Liver (tissue), 9 donors: ENCODE results near the gene UBXN1. TPM values are rescaled to one million over a fixed set of nuclear protein-coding genes. Genes with fewer than 3 reads are reported as not detected.

Experiments
- DNase-seq: peaks from one replicate; pipeline ENCODE4 v3.0.0-alpha.2; 2017; ENCODE audit warnings: low spot score
- H3K27ac ChIP-seq, 2 donors: one replicate each; pipeline ENCODE4 v1.7.0; 2013; ENCODE audit warnings: inconsistent platforms in 2 of 2, low read length in 2 of 2, control low read depth in 1 of 2, low read depth in 1 of 2, mild to moderate bottlenecking in 1 of 2
- H3K27me3 ChIP-seq, 4 donors: one replicate each; pipeline versions ENCODE4 v1.6.1 to v1.7.0; 2013; ENCODE audit warnings: low read length in 3 of 4, inconsistent platforms in 1 of 4, mild to moderate bottlenecking in 1 of 4, moderate library complexity in 1 of 4; ENCODE audit not compliant: control insufficient read depth in 4 of 4, insufficient read depth in 4 of 4
- H3K36me3 ChIP-seq, 4 donors: one replicate each; pipeline versions ENCODE4 v1.6.1 to v1.7.0; 2013; ENCODE audit warnings: low read length in 3 of 4, mild to moderate bottlenecking in 3 of 4, low read depth in 1 of 4, moderate library complexity in 1 of 4; ENCODE audit not compliant: control insufficient read depth in 4 of 4, insufficient read depth in 3 of 4
- H3K4me1 ChIP-seq, 4 donors: one replicate each; pipeline versions ENCODE4 v1.6.1 to v1.7.0; 2013; ENCODE audit warnings: low read length in 3 of 4, mild to moderate bottlenecking in 3 of 4, moderate library complexity in 1 of 4; ENCODE audit not compliant: control insufficient read depth in 4 of 4, insufficient read depth in 4 of 4
- H3K4me3 ChIP-seq, 3 donors: one replicate each; pipeline versions ENCODE4 v1.6.1 to v1.7.0; 2013; ENCODE audit warnings: low read length in 3 of 3, control low read depth in 1 of 3, low read depth in 1 of 3, mild to moderate bottlenecking in 1 of 3
- H3K9ac ChIP-seq, 2 donors: one replicate each; pipeline ENCODE4 v1.7.0; 2013; ENCODE audit warnings: low read length in 2 of 2, mild to moderate bottlenecking in 2 of 2, moderate library complexity in 2 of 2, control low read depth in 1 of 2, low read depth in 1 of 2
- H3K9me3 ChIP-seq, 4 donors: one replicate each; pipeline versions ENCODE4 v1.6.1 to v1.7.0; 2013; ENCODE audit warnings: low read length in 3 of 4; ENCODE audit not compliant: control insufficient read depth in 4 of 4
- EGR1 ChIP-seq, 2 donors: IDR thresholded peaks; 2 replicates each; pipeline ENCODE4 v1.6.1; 2016 to 2018; ENCODE audit warnings: antibody characterized with exemption in 2 of 2, low read depth in 2 of 2
- FOXA1 ChIP-seq: IDR thresholded peaks from 2 replicates; pipeline ENCODE4 v1.6.1; 2016; ENCODE audit warnings: antibody characterized with exemption
- FOXA2 ChIP-seq: IDR thresholded peaks from 2 replicates; pipeline ENCODE4 v1.6.1; 2016; ENCODE audit warnings: antibody characterized with exemption
- GABPA ChIP-seq, 2 donors: IDR thresholded peaks in 1 of 2; conservative IDR thresholded peaks in 1 of 2; 2 replicates each; pipeline ENCODE4 v1.6.1; 2016; ENCODE audit warnings: antibody characterized with exemption in 2 of 2, mild to moderate bottlenecking in 1 of 2, moderate library complexity in 1 of 2
- HNF4A ChIP-seq, 2 donors: conservative IDR thresholded peaks; 2 replicates each; pipeline ENCODE4 v1.6.1; 2016; ENCODE audit warnings: antibody characterized with exemption in 2 of 2, mild to moderate bottlenecking in 2 of 2
- HNF4G ChIP-seq: IDR thresholded peaks from 2 replicates; pipeline ENCODE4 v1.6.1; 2016; ENCODE audit warnings: antibody characterized with exemption
- JUND ChIP-seq, 2 donors: IDR thresholded peaks; 2 replicates each; pipeline ENCODE4 v1.6.1; 2016; ENCODE audit warnings: antibody characterized with exemption in 2 of 2
- NR2F2 ChIP-seq: IDR thresholded peaks from 2 replicates; pipeline ENCODE4 v1.6.1; 2016; ENCODE audit warnings: antibody characterized with exemption
- RAD21 ChIP-seq, 2 donors: IDR thresholded peaks; 2 replicates each; pipeline ENCODE4 v1.6.1; 2016; ENCODE audit warnings: antibody characterized with exemption in 2 of 2, mild to moderate bottlenecking in 2 of 2
- RXRA ChIP-seq, 2 donors: IDR thresholded peaks; 2 replicates each; pipeline ENCODE4 v1.6.1; 2017 to 2018; ENCODE audit warnings: antibody characterized with exemption in 2 of 2, mild to moderate bottlenecking in 1 of 2
- SP1 ChIP-seq: IDR thresholded peaks from 2 replicates; pipeline ENCODE4 v1.6.1; 2018; ENCODE audit warnings: antibody characterized with exemption, mild to moderate bottlenecking
- TAF1 ChIP-seq: conservative IDR thresholded peaks from 2 replicates; pipeline ENCODE4 v1.6.1; 2016; ENCODE audit warnings: antibody characterized with exemption, mild to moderate bottlenecking
- YY1 ChIP-seq: IDR thresholded peaks from 2 replicates; pipeline ENCODE4 v1.6.1; 2016; ENCODE audit warnings: antibody characterized with exemption, mild to moderate bottlenecking
- WGBS: extraction: QIAGEN DNeasy Blood & Tissue Kit; methylation state at CpG from one replicate; pipeline ENCODE4 v1.1.7; 2013; 5-methylcytosine and 5-hydroxymethylcytosine counted together
- polyA plus RNA-seq, 2 donors: library from polyadenylated mRNA; stranded (reverse) in 1 of 2; unstranded in 1 of 2; fragments of 200-250 nt in 1 of 2; fragments of >200 nt in 1 of 2; fragmentation: Nextera tagmentation in 1 of 2; extraction: Ambion mirVana in 1 of 2; gene quantifications; one replicate each; pipeline versions ENCODE4 v1.2.1 to v1.2.3, GENCODE V29; 2013 to 2015
- total RNA-seq, 2 donors: library from RNA; depleted of rRNA; stranded (reverse); fragments of >200 nt; gene quantifications; one replicate each; pipeline ENCODE4 v1.2.3, GENCODE V29; 2014
- TF ChIP-seq, protein P1 (sequence below): IDR thresholded peaks from 2 replicates; pipeline ENCODE4 v1.6.1; 2016; ENCODE audit warnings: antibody characterized with exemption
- TF ChIP-seq, protein P2 (sequence below): IDR thresholded peaks from 2 replicates; pipeline ENCODE4 v1.6.1; 2016; ENCODE audit warnings: antibody characterized with exemption
- TF ChIP-seq, protein P3 (sequence below): IDR thresholded peaks from 2 replicates; pipeline ENCODE4 v1.6.1; 2016; ENCODE audit warnings: antibody characterized with exemption, mild to moderate bottlenecking
- TF ChIP-seq, protein P4 (sequence below): fragments of 150-350 bp; IDR thresholded peaks from 2 replicates; pipeline ENCODE4 v1.5.1; 2017; ENCODE audit warnings: improper control_type of control experiment, low read depth, low read length; ENCODE audit not compliant: missing input control
- TF ChIP-seq, protein P5 (sequence below): IDR thresholded peaks from 2 replicates; pipeline ENCODE4 v1.6.1; 2016; ENCODE audit warnings: antibody characterized with exemption
- donor health status: healthy.
- donor health status: healthy.
- donor health status: healthy.
- donor health status: healthy.
- donor health status: healthy.

UBXN1 gene
- total and polyA plus RNA-seq, 4 donors = 31.4 to 45.7 (median 41.2) TPM

DNA sequence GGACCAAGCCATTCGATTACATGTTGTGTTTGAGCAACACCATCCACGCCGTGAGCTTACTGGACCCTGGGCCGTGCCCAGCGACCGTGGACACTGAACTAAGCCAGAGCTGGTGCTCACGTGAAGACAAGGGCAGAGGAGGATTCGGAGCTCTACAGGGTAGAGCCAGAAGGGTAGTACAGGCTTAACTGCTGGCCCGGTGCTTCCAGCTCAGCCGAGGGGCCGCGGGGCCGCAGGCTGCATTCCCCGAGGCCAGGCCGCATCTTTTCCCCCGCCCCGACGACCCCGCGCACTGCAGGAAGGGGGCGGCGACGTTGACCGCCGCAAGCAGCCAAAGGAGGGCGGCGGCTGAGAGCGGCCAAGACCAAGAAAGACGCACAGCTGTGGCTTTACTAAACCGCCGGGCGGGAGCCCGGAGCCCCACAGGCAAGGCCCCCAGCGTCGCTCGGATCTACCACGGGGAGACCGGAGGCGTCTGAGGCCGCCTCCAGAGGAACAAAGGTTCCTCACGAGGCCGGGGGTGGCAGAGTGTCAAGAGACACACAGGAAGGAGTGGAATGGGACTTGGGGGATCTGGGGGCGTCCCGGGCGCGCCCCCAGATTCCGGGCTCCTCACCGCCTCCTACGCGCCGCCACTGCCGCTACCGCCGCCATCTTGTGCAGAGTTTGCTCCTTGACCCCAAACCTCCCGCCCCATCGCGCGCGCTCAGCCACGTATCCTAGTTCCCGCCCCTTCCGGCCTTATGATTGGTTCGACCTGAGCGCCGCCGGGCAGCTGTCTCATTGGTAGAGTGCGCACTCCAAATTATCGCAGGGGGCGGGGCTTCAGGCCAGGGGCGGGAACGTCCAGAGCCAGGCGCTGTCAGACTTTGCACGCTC lies 32.7 kb downstream of the UBXN1 start, which contains the start of gene GANAB:
TSS of gene GANAB (minus strand) at position 668 of the 879 bp plus-strand sequence. CDS start at position 654, 14 bp downstream.
- DNase-seq = peak; percentile 99
- peaks cover 4 to 31% (median 25%) of the 10 kb centered on the region in 4 donors for H3K4me1 ChIP-seq
- H3K4me3 ChIP-seq = peak within 1 kb of the TSS; percentile 88 to 95 (median 95)
- peaks cover 0 to 14% (median 7%) of the 10 kb centered on the region in 4 donors for H3K36me3 ChIP-seq
- no peaks in the 10 kb centered on the region for H3K9me3 ChIP-seq
- no peaks in the 10 kb centered on the region for H3K27me3 ChIP-seq
- H3K27ac ChIP-seq = peak within 1 kb of the TSS; percentile 96 to 97
- TF ChIP-seq HNF4A (conservative IDR thresholded peaks at IDR 0.05) = peak; percentile 71 to 87
- peak; percentile 75 for TF ChIP-seq NR2F2
- TF ChIP-seq FOXA1 = no peak
- no peak for TF ChIP-seq HNF4G
- TF ChIP-seq, protein P1, sequence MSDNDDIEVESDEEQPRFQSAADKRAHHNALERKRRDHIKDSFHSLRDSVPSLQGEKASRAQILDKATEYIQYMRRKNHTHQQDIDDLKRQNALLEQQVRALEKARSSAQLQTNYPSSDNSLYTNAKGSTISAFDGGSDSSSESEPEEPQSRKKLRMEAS = peak; percentile 58
- TF ChIP-seq, protein P2, sequence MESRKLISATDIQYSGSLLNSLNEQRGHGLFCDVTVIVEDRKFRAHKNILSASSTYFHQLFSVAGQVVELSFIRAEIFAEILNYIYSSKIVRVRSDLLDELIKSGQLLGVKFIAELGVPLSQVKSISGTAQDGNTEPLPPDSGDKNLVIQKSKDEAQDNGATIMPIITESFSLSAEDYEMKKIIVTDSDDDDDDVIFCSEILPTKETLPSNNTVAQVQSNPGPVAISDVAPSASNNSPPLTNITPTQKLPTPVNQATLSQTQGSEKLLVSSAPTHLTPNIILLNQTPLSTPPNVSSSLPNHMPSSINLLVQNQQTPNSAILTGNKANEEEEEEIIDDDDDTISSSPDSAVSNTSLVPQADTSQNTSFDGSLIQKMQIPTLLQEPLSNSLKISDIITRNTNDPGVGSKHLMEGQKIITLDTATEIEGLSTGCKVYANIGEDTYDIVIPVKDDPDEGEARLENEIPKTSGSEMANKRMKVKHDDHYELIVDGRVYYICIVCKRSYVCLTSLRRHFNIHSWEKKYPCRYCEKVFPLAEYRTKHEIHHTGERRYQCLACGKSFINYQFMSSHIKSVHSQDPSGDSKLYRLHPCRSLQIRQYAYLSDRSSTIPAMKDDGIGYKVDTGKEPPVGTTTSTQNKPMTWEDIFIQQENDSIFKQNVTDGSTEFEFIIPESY = peak; percentile 45
- peak in 1 of 2 donors; percentile 37 for TF ChIP-seq RXRA (IDR thresholded peaks at IDR 0.05)
- peak; percentile 99 for TF ChIP-seq YY1
- peak; percentile 8 to 48 for TF ChIP-seq RAD21 (IDR thresholded peaks at IDR 0.05)
- TF ChIP-seq EGR1 (IDR thresholded peaks at IDR 0.05; ENCODE audit: low read depth in 2 of 2) = no peak
- TF ChIP-seq, protein P3, sequence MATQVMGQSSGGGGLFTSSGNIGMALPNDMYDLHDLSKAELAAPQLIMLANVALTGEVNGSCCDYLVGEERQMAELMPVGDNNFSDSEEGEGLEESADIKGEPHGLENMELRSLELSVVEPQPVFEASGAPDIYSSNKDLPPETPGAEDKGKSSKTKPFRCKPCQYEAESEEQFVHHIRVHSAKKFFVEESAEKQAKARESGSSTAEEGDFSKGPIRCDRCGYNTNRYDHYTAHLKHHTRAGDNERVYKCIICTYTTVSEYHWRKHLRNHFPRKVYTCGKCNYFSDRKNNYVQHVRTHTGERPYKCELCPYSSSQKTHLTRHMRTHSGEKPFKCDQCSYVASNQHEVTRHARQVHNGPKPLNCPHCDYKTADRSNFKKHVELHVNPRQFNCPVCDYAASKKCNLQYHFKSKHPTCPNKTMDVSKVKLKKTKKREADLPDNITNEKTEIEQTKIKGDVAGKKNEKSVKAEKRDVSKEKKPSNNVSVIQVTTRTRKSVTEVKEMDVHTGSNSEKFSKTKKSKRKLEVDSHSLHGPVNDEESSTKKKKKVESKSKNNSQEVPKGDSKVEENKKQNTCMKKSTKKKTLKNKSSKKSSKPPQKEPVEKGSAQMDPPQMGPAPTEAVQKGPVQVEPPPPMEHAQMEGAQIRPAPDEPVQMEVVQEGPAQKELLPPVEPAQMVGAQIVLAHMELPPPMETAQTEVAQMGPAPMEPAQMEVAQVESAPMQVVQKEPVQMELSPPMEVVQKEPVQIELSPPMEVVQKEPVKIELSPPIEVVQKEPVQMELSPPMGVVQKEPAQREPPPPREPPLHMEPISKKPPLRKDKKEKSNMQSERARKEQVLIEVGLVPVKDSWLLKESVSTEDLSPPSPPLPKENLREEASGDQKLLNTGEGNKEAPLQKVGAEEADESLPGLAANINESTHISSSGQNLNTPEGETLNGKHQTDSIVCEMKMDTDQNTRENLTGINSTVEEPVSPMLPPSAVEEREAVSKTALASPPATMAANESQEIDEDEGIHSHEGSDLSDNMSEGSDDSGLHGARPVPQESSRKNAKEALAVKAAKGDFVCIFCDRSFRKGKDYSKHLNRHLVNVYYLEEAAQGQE = peak; percentile 19
- peak; percentile 74 for TF ChIP-seq SP1
- peak; percentile 45 to 90 for TF ChIP-seq GABPA (IDR thresholded peaks at IDR 0.05 in 1 of 2, conservative IDR thresholded peaks at IDR 0.05 in 1 of 2)
- TF ChIP-seq, protein P4, sequence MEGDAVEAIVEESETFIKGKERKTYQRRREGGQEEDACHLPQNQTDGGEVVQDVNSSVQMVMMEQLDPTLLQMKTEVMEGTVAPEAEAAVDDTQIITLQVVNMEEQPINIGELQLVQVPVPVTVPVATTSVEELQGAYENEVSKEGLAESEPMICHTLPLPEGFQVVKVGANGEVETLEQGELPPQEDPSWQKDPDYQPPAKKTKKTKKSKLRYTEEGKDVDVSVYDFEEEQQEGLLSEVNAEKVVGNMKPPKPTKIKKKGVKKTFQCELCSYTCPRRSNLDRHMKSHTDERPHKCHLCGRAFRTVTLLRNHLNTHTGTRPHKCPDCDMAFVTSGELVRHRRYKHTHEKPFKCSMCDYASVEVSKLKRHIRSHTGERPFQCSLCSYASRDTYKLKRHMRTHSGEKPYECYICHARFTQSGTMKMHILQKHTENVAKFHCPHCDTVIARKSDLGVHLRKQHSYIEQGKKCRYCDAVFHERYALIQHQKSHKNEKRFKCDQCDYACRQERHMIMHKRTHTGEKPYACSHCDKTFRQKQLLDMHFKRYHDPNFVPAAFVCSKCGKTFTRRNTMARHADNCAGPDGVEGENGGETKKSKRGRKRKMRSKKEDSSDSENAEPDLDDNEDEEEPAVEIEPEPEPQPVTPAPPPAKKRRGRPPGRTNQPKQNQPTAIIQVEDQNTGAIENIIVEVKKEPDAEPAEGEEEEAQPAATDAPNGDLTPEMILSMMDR = no peak
- no peak for TF ChIP-seq JUND (IDR thresholded peaks at IDR 0.05)
- TF ChIP-seq TAF1 = peak; percentile 50
- TF ChIP-seq, protein P5, sequence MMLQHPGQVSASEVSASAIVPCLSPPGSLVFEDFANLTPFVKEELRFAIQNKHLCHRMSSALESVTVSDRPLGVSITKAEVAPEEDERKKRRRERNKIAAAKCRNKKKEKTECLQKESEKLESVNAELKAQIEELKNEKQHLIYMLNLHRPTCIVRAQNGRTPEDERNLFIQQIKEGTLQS = no peak
- TF ChIP-seq FOXA2 = no peak
- H3K9ac ChIP-seq = peak within 1 kb of the TSS; percentile 80 to 89
- under 1% methylated on average over 73 of the region's 73 CpGs for WGBS
